HepG2 (cell line): Measurements from ENCODE around the gene LCA5.

Experiments
- CTCF ChIP-seq: sonication (generic); formaldehyde crosslinking; IDR thresholded peaks from 2 replicates; pipeline ENCODE4 v1.5.0; 2020; ENCODE audit warnings: mild to moderate bottlenecking, missing genetic modification reagents, moderate library complexity
- IRF1 ChIP-seq: sonication (generic); formaldehyde crosslinking; IDR thresholded peaks from 2 replicates; pipeline ENCODE4 v1.4.0; 2020; ENCODE audit warnings: low read depth, mild to moderate bottlenecking, missing genetic modification reagents
- PAX8 ChIP-seq: sonication (generic); formaldehyde crosslinking; IDR thresholded peaks from 2 replicates; pipeline ENCODE4 v1.8.0; 2022; ENCODE audit warnings: mild to moderate bottlenecking, missing genetic modification reagents, borderline replicate concordance
- POLR2A ChIP-seq, 2 experiments: IDR thresholded peaks; 2 replicates each; pipeline ENCODE4 v1.6.1; 2011; ENCODE audit warnings: low read depth in 2 of 2, low read length in 2 of 2, mild to moderate bottlenecking in 1 of 2, moderate library complexity in 1 of 2; ENCODE audit not compliant: insufficient read depth in 1 of 2
- ZNF317 ChIP-seq: sonication (generic); formaldehyde crosslinking; IDR thresholded peaks from 2 replicates; pipeline ENCODE4 v1.5.0; 2020; ENCODE audit warnings: mild to moderate bottlenecking, missing genetic modification reagents
- ZNF883 ChIP-seq: sonication (generic); formaldehyde crosslinking; IDR thresholded peaks from 2 replicates; pipeline ENCODE4 v1.5.1; 2020; ENCODE audit warnings: mild to moderate bottlenecking, missing genetic modification reagents; ENCODE audit errors: not compliant biosample characterization

- no peak for TF ChIP-seq ZNF883 (CRISPR knock-in tag)
- TF ChIP-seq POLR2A (IDR thresholded peaks at IDR 0.05; ENCODE audit: insufficient read depth in 1 of 2, low read depth in 2 of 2, low read length in 2 of 2) = no peak
- no peak for TF ChIP-seq ZNF317 (CRISPR knock-in tag)
- TF ChIP-seq CTCF (CRISPR knock-in tag) = no peak
- TF ChIP-seq IRF1 (CRISPR knock-in tag) = no peak
- TF ChIP-seq PAX8 (CRISPR knock-in tag) = no peak
These were observed 69.5 kb downstream of the LCA5 start for GRCh38 chr6:79467716-79468115.
